ENCODE measurements around the gene SLC17A7.

DNA sequence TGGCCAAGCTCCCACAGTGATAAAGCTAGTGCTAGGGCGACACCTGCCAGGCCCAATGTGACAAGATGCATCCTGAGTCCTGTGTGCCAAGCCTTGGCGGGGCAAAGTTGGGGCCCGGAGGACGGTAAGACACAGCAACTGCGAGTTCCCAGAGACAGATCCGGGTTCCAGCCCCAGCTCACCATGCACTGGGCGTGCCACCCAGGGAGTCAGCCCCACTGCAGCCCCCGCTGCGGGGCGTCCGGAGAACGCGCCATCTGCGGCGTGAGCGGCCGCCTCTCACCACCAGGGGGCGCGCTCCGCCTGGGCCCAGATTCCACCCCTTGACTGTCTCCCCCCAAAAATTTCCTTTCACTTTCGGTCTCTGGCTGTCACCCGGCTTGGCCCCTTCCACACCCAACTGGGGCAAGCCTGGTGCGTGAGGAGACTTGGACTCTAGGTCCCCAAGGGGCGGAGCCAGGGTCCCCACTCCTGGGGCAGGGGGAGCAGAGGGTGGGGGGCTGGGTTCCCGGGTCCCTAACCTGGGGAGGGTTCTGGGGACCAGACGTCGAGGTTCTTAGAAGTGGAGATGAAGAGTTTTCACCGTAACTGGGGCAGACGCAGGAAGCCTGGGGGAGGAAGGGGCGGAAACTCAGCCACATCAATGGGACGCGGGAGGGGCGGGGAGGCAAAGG, 32.7 kb upstream of the SLC17A7 start, which contains the start of gene FLT3LG:
- no peak for TF ChIP-seq GATA2 (IDR thresholded peaks at IDR 0.05; ENCODE audit: low read depth, low read length)
- no peak for TF ChIP-seq GATA3 (IDR thresholded peaks at IDR 0.05; ENCODE audit: low read depth, low read length)
